ENCODE data around the gene JAKMIP2.
"Not testable (repeated sequence)": the region's sequence is repeated elsewhere in the genome, so short reads cannot be mapped to it uniquely, and the experiment has no call there.

JAKMIP2 gene

DNA sequence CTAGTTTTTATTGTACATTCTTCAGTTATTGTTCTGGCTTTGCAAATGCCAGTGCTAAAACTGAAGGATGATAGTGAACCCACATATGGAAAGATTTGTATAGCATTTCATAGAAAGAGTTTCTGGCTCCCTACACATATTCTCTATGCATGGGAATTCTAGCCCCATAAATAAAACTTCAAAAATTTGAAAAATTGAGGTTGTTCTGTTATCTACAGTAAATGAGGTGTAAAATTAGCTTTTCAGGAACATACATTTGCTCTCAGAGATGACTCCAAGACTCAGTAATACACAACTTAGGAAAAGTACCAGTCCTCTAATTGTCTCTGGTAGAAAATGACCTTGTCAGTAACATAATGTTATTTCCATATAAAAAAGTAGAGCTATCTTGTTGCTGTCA, 192.4 kb downstream of the JAKMIP2 start:
- Mint-ChIP-seq H3K27me3 (no peaks in the 10 kb centered on the region), H3K4me3 (no peak overlapping the region), H3K4me1 (no peaks in the 10 kb centered on the region), H3K9me3 (no peaks in the 10 kb centered on the region), H3K27ac (no peak overlapping the region)
- no peak for ATAC-seq
- no peak for DNase-seq

DNA sequence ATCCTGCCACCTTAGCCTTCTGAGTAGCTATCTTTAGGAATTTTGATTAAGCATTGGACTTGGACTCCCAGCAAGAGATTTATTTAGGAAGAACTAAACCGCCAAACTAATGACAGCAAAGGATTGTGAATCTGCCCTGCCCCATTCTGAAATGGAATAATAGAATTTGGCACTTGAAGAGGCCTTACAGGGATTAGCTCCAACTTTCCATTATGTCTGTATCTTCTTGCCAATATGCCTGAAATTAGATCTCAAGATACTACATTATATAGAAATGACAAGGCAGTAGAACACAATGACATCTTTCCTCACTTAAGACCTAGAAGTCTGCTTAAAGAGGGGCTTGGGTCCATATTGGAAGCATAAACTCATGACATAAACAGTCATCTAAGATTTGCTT, 195.7 kb downstream of the JAKMIP2 start:
- Mint-ChIP-seq H3K4me3 (no peak overlapping the region), H3K9me3 (no peaks in the 10 kb centered on the region), H3K27me3 (no peaks in the 10 kb centered on the region), H3K4me1 (no peaks in the 10 kb centered on the region), H3K27ac (no peak overlapping the region)
- DNase-seq, result no peak
- ATAC-seq, result no peak

DNA sequence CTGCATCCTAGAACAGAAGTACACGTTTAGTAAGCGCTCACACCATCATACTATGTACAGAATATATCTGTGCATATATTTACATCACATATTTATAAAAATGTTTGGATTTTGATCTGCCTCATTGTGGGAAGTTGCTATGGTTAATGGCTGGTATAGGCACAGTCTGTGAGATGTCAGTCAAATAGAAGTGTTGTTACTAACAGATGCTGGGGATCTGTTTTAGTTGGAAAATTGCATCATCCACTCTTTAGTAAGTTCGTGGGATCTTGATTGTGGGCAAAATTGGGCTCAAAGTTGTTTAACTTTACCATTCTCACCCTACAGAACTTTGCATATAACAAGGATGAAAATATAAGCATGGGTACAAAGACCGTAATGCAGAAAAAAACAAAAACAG, 196.3 kb downstream of the JAKMIP2 start:
- ATAC-seq (no peak), DNase-seq (no peak)
- H3K27me3 Mint-ChIP-seq, result no peaks in the 10 kb centered on the region
- H3K4me1 Mint-ChIP-seq, result no peaks in the 10 kb centered on the region
- no peak overlapping the region for H3K27ac Mint-ChIP-seq
- no peak overlapping the region for H3K4me3 Mint-ChIP-seq
- H3K9me3 Mint-ChIP-seq, result no peaks in the 10 kb centered on the region

DNA sequence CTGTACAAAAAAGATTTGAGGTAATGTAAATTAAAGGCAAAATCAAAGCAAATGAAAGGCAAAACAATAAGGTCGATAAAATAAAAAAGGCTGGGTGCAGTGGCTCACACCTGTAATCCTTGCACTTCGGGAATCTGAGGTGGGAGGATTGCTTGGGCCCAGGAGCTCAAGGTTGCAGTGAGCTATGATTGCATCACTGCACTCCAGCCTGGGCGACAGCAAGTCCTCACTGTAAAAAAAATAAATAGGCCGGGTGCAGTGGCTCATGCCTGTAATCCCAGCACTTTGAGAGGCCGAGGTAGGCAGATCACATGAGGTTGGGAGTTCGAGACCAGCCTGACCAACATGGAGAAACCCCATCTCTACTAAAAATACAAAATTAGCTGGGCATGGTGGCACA, 200.3 kb downstream of the JAKMIP2 start:
- H3K4me3 Mint-ChIP-seq, ATAC-seq, H3K4me1 Mint-ChIP-seq: not testable (repeated sequence)

DNA sequence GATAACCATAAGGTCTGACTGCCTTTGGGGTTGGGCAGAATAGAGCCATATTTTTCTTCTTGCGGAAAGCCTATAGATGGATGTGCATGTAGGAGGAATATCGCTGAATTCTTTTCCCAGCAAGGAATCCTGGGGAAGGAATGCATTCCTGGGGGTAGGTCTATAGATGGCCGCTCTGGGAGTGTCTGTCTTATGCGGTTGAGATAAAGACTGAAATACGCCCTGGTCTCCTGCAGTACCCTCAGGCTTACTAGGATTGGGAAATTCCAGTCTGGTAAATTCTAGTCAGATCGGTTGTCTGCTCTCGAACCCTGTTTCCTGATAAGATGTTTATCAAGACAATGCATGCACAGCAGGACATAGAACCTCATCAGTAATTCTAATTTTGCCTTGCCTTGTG, 202.1 kb downstream of the JAKMIP2 start:
- ATAC-seq, DNase-seq, H3K4me1 Mint-ChIP-seq, H3K27ac Mint-ChIP-seq, H3K27me3 Mint-ChIP-seq, H3K9me3 Mint-ChIP-seq, H3K4me3 Mint-ChIP-seq: not testable (repeated sequence)

More for the DNA sequence above, 200.3 kb downstream of the JAKMIP2 start:
- H3K27me3 Mint-ChIP-seq, H3K9me3 Mint-ChIP-seq, H3K27ac Mint-ChIP-seq, DNase-seq: not testable (repeated sequence)

DNA sequence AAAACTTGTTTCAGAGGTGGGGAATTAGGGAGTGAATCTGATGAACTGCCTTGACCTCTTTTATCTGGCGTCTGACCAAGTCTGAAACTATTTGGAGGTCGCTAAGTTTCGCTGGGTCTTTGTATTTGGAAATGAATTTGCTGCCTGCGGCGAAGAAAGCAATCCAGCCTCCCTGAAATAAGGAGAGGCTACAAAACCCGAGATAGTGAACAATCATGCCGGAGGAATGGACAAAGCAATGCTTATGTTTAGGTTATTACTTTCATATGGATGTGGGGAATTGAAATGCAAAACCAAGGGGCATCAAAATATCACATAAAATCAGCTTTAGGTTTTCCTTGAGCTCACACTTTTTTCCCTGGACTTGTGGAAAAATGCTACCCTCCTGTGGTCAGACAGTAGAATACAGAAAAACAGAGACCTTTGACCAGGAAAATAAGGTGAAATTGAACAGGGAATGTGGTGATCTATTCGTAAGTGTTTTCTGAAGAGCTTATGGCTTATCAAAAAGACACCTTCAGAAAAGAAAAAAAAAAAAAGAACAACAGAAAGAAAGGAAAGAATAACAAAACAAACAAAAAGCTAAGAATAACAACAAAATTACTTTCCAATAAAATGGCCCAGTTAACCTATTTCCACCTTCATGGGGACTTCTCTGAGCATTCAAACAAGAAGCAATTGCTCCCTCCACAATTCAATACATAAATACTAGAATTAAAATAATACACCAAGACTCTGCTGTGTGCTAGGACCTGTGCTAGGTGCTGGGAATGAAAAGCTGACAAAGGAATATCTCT, 204.1 kb downstream of the JAKMIP2 start:
- ATAC-seq (no peak), DNase-seq (no peak)
- Mint-ChIP-seq H3K27ac (no peak overlapping the region), H3K4me3 (no peak overlapping the region), H3K4me1 (no peaks in the 10 kb centered on the region), H3K9me3 (no peaks in the 10 kb centered on the region), H3K27me3 (no peaks in the 10 kb centered on the region)

DNA sequence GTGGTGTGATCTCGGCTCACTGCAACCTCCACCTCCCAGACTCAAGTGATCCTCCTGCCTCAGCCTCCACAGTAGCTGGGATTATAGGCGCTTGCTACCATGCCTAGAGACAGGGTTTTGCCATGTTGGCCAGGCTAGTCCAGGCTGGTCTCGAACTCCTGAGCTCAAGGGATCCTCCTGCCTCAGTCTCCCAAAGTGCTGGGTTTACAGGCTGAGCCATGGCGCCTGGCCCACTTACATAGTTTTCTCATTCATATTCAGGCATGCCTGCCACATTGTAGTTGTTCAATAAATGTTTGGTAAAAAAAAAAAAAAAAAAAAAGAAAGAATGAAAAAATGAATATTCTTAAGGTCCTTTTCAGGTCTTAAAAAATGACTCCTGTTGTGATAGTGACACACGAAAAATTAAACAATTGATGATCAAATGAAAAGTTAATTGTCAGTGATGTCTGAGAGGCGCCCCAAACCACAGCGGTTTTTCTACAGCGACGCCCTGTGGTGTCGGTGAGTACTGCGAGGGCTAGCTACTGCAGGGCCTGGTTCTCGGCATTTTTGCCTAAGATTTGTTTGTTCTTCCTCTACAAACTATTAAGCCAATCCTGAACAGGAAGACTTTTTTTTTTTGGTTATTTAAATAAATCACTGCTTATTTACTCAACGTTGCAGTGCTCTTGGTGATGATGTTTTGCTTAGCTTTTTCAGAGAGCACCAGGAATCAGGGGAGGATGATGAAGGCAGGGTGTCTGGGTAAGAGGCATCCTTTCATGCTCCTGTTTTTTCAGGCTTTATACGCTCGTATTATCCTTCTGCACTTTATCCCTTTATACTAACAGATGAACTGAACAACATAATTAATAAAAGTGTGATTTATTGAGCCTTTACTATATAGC, 205.6 kb downstream of the JAKMIP2 start:
- no peak overlapping the region for H3K27ac Mint-ChIP-seq
- DNase-seq (peak; percentile 19 to 22), ATAC-seq (no peak)
- no peaks in the 10 kb centered on the region for H3K4me1 Mint-ChIP-seq
- no peaks in the 10 kb centered on the region for H3K9me3 Mint-ChIP-seq
- no peak overlapping the region for H3K4me3 Mint-ChIP-seq
- H3K27me3 Mint-ChIP-seq, result no peaks in the 10 kb centered on the region

DNA sequence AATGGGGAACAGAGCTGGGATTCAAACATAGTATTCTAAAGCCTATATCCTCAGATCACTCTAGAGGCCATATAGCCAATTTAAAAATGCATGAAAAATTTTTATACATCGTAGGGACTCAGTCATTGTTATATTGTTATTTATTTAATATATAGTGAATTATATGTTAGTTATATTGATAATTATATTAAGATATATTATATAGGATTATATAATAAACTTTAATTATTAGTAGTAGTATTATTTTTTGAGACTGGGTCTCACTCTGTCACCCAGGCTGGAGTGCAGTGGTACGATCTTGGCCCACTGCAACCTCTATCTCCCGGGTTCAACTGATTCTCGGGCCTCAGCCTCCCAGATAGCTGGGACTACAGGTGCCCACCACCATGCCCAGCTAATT, 206.9 kb downstream of the JAKMIP2 start:
- Mint-ChIP-seq H3K27ac (no peak overlapping the region), H3K4me1 (no peaks in the 10 kb centered on the region), H3K9me3 (no peaks in the 10 kb centered on the region), H3K27me3 (no peaks in the 10 kb centered on the region), H3K4me3 (no peak overlapping the region)
- no peak for DNase-seq
- ATAC-seq, result no peak

DNA sequence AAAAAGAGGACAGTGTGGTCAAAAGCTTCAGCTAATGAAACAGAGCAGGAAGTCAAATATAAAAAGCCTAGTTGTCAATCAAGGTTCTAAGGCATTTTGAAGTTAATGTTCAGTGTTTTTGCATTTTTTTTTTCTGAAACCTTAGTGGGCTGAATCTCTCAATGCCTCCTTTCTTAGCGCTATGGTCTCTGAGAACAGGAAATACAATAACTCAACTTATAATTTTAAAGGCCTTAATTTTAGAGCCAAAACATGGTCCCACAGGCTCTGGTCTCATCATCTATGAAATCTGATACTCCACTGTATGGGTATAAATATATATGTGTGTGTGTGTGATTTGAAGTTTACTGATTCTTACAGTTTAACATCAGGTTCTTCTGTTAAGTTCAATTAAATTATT, 209.3 kb downstream of the JAKMIP2 start:
- H3K4me3 Mint-ChIP-seq, result no peak overlapping the region
- no peaks in the 10 kb centered on the region for H3K4me1 Mint-ChIP-seq
- ATAC-seq (no peak), DNase-seq (no peak)
- H3K27me3 Mint-ChIP-seq, result no peaks in the 10 kb centered on the region
- no peaks in the 10 kb centered on the region for H3K9me3 Mint-ChIP-seq
- H3K27ac Mint-ChIP-seq, result no peak overlapping the region

DNA sequence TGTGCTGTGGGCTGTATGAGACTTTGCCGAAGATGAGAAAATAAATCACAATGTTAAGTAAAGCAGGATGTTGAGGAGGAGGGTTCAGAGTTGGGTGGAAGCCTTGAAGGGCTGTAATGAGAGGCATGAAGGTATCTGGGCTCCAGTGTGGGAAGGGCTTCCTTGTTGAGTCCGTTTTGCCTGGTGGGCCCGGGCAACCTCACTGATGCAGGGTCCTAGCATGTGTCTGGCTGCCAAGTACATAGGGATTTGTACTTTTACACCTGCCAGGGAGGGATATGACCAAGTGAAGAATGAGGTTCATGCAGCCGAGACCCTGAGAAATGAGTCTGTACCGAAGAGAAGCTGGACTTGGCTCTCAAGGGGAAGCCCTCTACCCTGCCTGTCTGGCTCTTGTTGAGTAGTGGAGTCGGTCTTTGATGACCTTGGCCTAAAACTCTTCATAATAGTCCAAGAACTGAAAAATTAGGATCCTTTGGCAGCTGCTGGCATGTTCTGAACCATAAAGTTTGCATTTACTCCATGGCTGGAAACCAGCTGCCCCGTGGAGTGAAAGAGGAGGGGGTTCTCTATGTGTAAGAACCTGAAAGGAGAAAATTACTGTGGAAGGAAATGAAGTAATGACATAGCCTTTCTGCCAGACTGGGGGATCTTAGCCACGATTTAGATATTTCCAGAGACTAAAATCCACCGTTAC, 213.7 kb downstream of the JAKMIP2 start:
- no peak for ATAC-seq
- H3K27me3 Mint-ChIP-seq, result no peaks in the 10 kb centered on the region

DNA sequence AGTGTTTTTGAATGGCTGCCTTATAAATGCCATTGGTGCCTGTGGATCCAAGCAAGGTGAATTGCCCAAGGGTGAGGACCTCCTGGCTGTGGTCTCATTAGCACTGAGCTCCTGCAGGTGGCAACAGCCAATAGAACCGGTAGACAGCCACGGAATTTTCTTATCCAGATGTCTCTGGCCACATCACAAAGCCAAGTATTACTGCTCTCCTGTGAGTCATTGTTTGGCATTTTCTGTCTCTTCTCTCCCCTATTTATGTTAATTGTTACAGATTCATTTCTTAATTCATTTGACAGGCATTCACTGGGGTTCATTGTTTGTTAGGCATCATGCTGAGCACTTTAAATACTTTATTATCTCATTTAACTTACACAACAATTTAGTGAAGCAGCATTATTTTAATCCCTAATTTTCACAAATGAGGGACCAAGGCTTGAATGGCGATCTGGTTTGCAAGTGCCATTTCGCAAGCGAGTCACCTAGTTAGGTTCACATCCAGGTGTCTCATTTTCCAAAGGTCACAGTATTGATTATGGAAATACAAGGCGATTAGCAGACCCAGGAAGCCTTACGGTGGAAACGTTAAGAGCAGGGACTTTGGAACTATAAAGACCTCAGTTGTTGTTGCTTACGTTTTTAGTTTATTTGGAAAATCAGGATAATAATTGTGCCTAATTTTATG, 214.5 kb downstream of the JAKMIP2 start:
- H3K9me3 Mint-ChIP-seq, result no peaks in the 10 kb centered on the region

More for the DNA sequence above, 213.7 kb downstream of the JAKMIP2 start:
- Mint-ChIP-seq H3K27ac (no peak overlapping the region), H3K4me1 (no peaks in the 10 kb centered on the region), H3K4me3 (no peak overlapping the region), H3K9me3 (no peaks in the 10 kb centered on the region)
- no peak for DNase-seq

DNA sequence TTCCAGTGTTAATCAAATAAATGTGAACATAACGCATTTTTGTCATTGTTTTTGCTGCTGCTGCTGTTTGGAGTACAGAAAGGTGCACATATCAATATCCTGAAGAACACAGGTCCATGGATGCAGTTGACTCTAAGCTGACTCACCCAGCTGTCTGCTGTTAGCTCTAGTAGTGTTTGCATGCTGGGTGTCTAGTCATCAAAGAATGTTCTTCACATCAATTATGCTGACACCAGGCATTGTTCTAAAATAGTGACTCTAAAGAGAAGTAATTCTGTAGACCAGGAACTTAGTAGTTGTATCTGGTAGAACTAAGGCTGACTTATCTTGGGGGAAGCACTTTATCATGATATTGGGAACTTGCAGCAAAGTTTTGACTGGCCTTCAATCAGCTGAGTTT, 217.0 kb downstream of the JAKMIP2 start:
- DNase-seq (no peak), ATAC-seq (no peak)
- no peak overlapping the region for H3K4me3 Mint-ChIP-seq
- no peaks in the 10 kb centered on the region for H3K4me1 Mint-ChIP-seq
- H3K9me3 Mint-ChIP-seq, result no peaks in the 10 kb centered on the region
- no peaks in the 10 kb centered on the region for H3K27me3 Mint-ChIP-seq
- H3K27ac Mint-ChIP-seq, result no peak overlapping the region

More for the DNA sequence above, 214.5 kb downstream of the JAKMIP2 start:
- no peaks in the 10 kb centered on the region for H3K4me1 Mint-ChIP-seq
- H3K27ac Mint-ChIP-seq, result no peak overlapping the region
- H3K4me3 Mint-ChIP-seq, result no peak overlapping the region
- DNase-seq, result no peak
- no peaks in the 10 kb centered on the region for H3K27me3 Mint-ChIP-seq
- no peak for ATAC-seq

DNA sequence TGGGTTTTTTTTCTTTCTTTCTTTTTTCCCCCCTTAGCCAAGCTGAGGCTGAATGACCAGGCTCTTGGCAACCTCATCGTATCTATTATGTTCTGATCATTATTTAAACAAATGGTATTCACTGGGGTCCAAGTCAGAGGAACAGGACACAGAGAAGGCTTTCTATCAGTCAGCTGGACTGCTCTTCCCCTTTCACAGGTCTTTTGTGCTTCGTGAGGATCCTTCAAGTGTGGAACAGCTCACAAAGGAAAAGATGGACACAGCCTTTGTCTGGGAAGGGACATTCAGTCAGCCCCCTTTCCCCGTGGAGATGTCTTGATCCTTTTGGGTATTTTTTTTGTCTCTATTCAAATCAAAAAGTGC, 218.4 kb downstream of the JAKMIP2 start:
- H3K27me3 Mint-ChIP-seq, result no peaks in the 10 kb centered on the region
- H3K4me3 Mint-ChIP-seq, result no peak overlapping the region
- DNase-seq, result no peak
- no peak for ATAC-seq
- H3K4me1 Mint-ChIP-seq, result no peaks in the 10 kb centered on the region
- no peak overlapping the region for H3K27ac Mint-ChIP-seq
- H3K9me3 Mint-ChIP-seq, result no peaks in the 10 kb centered on the region

DNA sequence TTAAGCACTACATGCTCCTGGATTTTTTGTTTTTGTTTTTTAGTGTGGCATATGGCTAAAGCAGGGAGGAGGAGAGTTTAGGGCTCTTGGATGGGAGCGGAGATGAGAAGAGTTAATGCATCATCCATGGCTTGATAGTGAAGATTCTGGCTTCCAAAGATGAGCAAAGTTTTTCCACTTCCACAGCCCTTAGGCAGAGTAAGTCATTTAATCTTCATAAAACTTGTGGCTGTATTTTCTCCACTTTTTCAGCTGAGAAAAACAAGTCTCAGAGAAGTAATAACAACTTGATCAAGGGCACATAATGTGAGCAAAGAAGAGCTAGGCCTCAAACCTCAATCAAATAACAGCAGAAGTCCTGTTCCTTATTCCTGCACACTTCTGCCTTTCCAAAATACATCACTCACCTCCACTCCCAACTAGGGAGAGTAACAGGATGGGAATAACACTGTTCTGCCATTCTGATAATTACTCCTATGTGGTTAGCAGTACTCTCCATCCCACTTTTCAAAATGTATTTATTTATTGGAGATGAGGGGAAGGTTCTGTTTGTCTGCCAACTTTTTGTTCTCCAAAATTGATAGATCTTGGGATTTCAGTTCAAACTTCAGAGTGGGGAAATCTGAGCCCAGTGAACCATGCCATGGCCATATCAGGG, 218.9 kb downstream of the JAKMIP2 start:
- Mint-ChIP-seq H3K9me3 (no peaks in the 10 kb centered on the region), H3K27ac (no peak overlapping the region), H3K4me3 (no peak overlapping the region), H3K27me3 (no peaks in the 10 kb centered on the region), H3K4me1 (no peaks in the 10 kb centered on the region)
- DNase-seq (no peak), ATAC-seq (no peak)

DNA sequence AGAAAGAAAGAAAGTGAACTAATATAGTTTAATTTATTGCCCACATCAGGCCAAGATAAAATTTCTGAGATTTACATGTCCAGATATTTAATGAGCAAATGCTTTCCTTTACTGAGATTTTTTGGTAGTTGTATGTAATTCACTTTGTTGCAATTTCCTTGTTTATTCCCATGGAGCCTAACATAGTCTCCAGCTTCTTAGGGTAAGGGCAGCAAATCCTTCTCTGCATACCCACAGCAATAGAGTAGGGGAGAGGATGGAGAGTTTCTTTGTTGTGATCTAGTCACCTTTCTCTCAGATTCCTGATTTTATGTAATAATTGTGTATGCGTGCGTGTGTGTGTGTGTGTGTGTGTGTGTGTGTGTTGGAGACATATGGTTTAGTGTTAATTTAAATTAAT, 221.1 kb downstream of the JAKMIP2 start:
- DNase-seq (no peak), ATAC-seq (no peak)
- H3K4me3 Mint-ChIP-seq, result no peak overlapping the region

More for the DNA sequence above, 221.1 kb downstream of the JAKMIP2 start:
- H3K4me1 Mint-ChIP-seq, result no peaks in the 10 kb centered on the region
- no peaks in the 10 kb centered on the region for H3K27me3 Mint-ChIP-seq
- H3K27ac Mint-ChIP-seq, result no peak overlapping the region
- H3K9me3 Mint-ChIP-seq, result no peaks in the 10 kb centered on the region
